Measurements from ENCODE around the gene MARVELD1.

The MARVELD1 gene

GRCh38 chr10:97684866-97685394 is 28.6 kb upstream of the MARVELD1 start:
- H2AFZ ChIP-seq (ENCODE audit: low read depth, low read length): no peak overlapping the region
- H3K4me1 ChIP-seq (ENCODE audit: low read length): peaks cover 9% of the 10 kb centered on the region

GRCh38 chr10:97685395-97685958 is 28.1 kb upstream of the MARVELD1 start:
- no peak overlapping the region for H3K27ac ChIP-seq (ENCODE audit: low read length)
- TF ChIP-seq EZH2phosphoT487 (IDR thresholded peaks at IDR 0.05; ENCODE audit: low read depth) (no peak), CTCF (IDR thresholded peaks at IDR 0.05; ENCODE audit: low read depth, low read length) (no peak)
- H3K9ac ChIP-seq (ENCODE audit: low read length): no peak overlapping the region
- H3K36me3 ChIP-seq (replicated peaks; ENCODE audit: low read depth, low read length): no peaks in the 10 kb centered on the region
- no peak overlapping the region for H3K4me2 ChIP-seq (ENCODE audit: low read length)
- no peaks in the 10 kb centered on the region for H3K27me3 ChIP-seq (ENCODE audit: low read depth, low read length)
- no peaks in the 10 kb centered on the region for H4K20me1 ChIP-seq (ENCODE audit: insufficient read depth, low read length)
- no peak overlapping the region for H3K4me3 ChIP-seq (ENCODE audit: low read length)
- peaks cover 9% of the 10 kb centered on the region for H3K4me1 ChIP-seq (ENCODE audit: low read length)
- no peaks in the 10 kb centered on the region for H3K9me3 ChIP-seq (ENCODE audit: insufficient read depth, low read length)
- H3K79me2 ChIP-seq (ENCODE audit: low read length): no peaks in the 10 kb centered on the region
- H2AFZ ChIP-seq (ENCODE audit: low read depth, low read length): no peak overlapping the region

More at GRCh38 chr10:97684866-97685394, 28.6 kb upstream of the MARVELD1 start:
- Histone ChIP-seq H3K9me3 (ENCODE audit: insufficient read depth, low read length) (no peaks in the 10 kb centered on the region), H3K27me3 (ENCODE audit: low read depth, low read length) (no peaks in the 10 kb centered on the region), H3K79me2 (ENCODE audit: low read length) (no peaks in the 10 kb centered on the region), H3K4me3 (ENCODE audit: low read length) (no peak overlapping the region), H3K9ac (ENCODE audit: low read length) (no peak overlapping the region), H3K27ac (ENCODE audit: low read length) (no peak overlapping the region), H3K4me2 (ENCODE audit: low read length) (no peak overlapping the region), H4K20me1 (ENCODE audit: insufficient read depth, low read length) (no peaks in the 10 kb centered on the region), H3K36me3 (replicated peaks; ENCODE audit: low read depth, low read length) (no peaks in the 10 kb centered on the region)
- TF ChIP-seq EZH2phosphoT487 (IDR thresholded peaks at IDR 0.05; ENCODE audit: low read depth) (no peak), CTCF (IDR thresholded peaks at IDR 0.05; ENCODE audit: low read depth, low read length) (no peak)

- Histone ChIP-seq H3K4me1 (ENCODE audit: low read length) (peaks cover 9% of the 10 kb centered on the region), H3K4me3 (ENCODE audit: low read length) (peak overlapping the region; percentile 80), H2AFZ (ENCODE audit: low read depth, low read length) (peak overlapping the region; percentile 83; the same call in 1 of the 2 replicates), H4K20me1 (ENCODE audit: insufficient read depth, low read length) (no peaks in the 10 kb centered on the region), H3K27me3 (ENCODE audit: low read depth, low read length) (no peaks in the 10 kb centered on the region), H3K36me3 (replicated peaks; ENCODE audit: low read depth, low read length) (no peaks in the 10 kb centered on the region), H3K27ac (ENCODE audit: low read length) (no peak overlapping the region), H3K79me2 (ENCODE audit: low read length) (no peaks in the 10 kb centered on the region), H3K4me2 (ENCODE audit: low read length) (peak overlapping the region; percentile 95), H3K9me3 (ENCODE audit: insufficient read depth, low read length) (no peaks in the 10 kb centered on the region), H3K9ac (ENCODE audit: low read length) (peak overlapping the region; percentile 48)
- TF ChIP-seq CTCF (IDR thresholded peaks at IDR 0.05; ENCODE audit: low read depth, low read length) (peak; percentile 18; the same call in 1 of the 2 replicates), EZH2phosphoT487 (IDR thresholded peaks at IDR 0.05; ENCODE audit: low read depth) (no peak)
These were observed 27.1 kb upstream of the MARVELD1 start for GRCh38 chr10:97686301-97686961.

GRCh38 chr10:97686962-97687784 is 26.4 kb upstream of the MARVELD1 start, which contains the start of gene AVPI1:
Gene AVPI1 (minus strand): TSS chr10:97687241. CDS start chr10:97679905, 7,336 bp downstream.
- H2AFZ ChIP-seq (ENCODE audit: low read depth, low read length): peak within 1 kb of the TSS; percentile 96
- no peaks in the 10 kb centered on the region for H3K27me3 ChIP-seq (ENCODE audit: low read depth, low read length)
- H3K4me3 ChIP-seq (ENCODE audit: low read length): peak within 1 kb of the TSS; percentile 80
- TF ChIP-seq CTCF (IDR thresholded peaks at IDR 0.05; ENCODE audit: low read depth, low read length) (no peak), EZH2phosphoT487 (IDR thresholded peaks at IDR 0.05; ENCODE audit: low read depth) (no peak)
- no peak within 1 kb of the TSS for H3K27ac ChIP-seq (ENCODE audit: low read length)
- peak within 1 kb of the TSS; percentile 74 for H3K9ac ChIP-seq (ENCODE audit: low read length)
- H3K4me1 ChIP-seq (ENCODE audit: low read length): peaks cover 9% of the 10 kb centered on the region
- no peaks in the 10 kb centered on the region for H3K36me3 ChIP-seq (replicated peaks; ENCODE audit: low read depth, low read length)
- H3K9me3 ChIP-seq (ENCODE audit: insufficient read depth, low read length): no peaks in the 10 kb centered on the region
- peak within 1 kb of the TSS; percentile 95 for H3K4me2 ChIP-seq (ENCODE audit: low read length)
- no peaks in the 10 kb centered on the region for H4K20me1 ChIP-seq (ENCODE audit: insufficient read depth, low read length)
- H3K79me2 ChIP-seq (ENCODE audit: low read length): no peaks in the 10 kb centered on the region
